A549 (cell line): ENCODE data around the gene GCLC. TPM values are rescaled to one million over a fixed set of nuclear protein-coding genes. Genes with fewer than 3 reads are reported as not detected.

Experiments used
- ATAC-seq, 2 experiments: fragments of 200-7000 bp in 1 of 2; fragments of >200 bp in 1 of 2; cut with Nextera tagmentation in 1 of 2; cut with Tn5 transposase in 1 of 2; 3 replicates each; pipeline versions ENCODE4 v1.8.0 to v1.9.1; 2018 to 2020; ENCODE audit warnings: mild to moderate bottlenecking in 1 of 2, moderate library complexity in 1 of 2
- CTCF ChIA-PET: fragments of 300-600 bp; sonication (Branson Sonifier 250); formaldehyde crosslinking; extraction: SDS; loops from one replicate; lab custom pipeline; 2021; ENCODE audit warnings: antibody characterized with exemption, inconsistent platforms; lab: Yijun Ruan, JAX
- POLR2A ChIA-PET: fragments of 350-600 bp; formaldehyde crosslinking; extraction: SDS; loops from one replicate; lab custom pipeline; 2021; ENCODE audit warnings: antibody characterized with exemption, inconsistent platforms; lab: Yijun Ruan, JAX
- DNase-seq, 2 experiments: peaks; one replicate each; pipeline versions ENCODE4 v3.0.0 to v3.0.0-alpha.2; 2011 to 2016; ENCODE audit warnings: low read depth in 1 of 2, low spot score in 1 of 2
- FAIRE-seq: peaks from 2 replicates; lab custom pipeline; 2011; peaks lifted over from hg19 to GRCh38; lab: Jason Lieb, UNC
- H3K27ac ChIP-seq, 2 experiments: fragments of >200 bp; sonication (Bioruptor Twin); formaldehyde crosslinking; 3 replicates each; pipeline ENCODE4 v1.5.1; 2016 to 2017
- H3K4me1 ChIP-seq: fragments of >200 bp; sonication (Bioruptor Twin); formaldehyde crosslinking; 3 replicates; pipeline ENCODE4 v1.6.1; 2016
- H3K4me2 ChIP-seq: fragments of >200 bp; sonication (Bioruptor Twin); formaldehyde crosslinking; 3 replicates; pipeline ENCODE4 v1.6.1; 2016
- H3K4me3 ChIP-seq: fragments of >200 bp; sonication (Bioruptor Twin); formaldehyde crosslinking; 3 replicates; pipeline ENCODE4 v1.5.1; 2016
- H3K9me3 ChIP-seq: fragments of >200 bp; sonication (Bioruptor Twin); formaldehyde crosslinking; 3 replicates; pipeline ENCODE4 v1.6.1; 2016
- EHF ChIP-seq: fragments of 250-450 bp; sonication (Bioruptor Pico); IDR thresholded peaks from 2 replicates; pipeline ENCODE4 v1.5.0; 2020; ENCODE audit warnings: mild to moderate bottlenecking
- GATA3 ChIP-seq: IDR thresholded peaks from 2 replicates; pipeline ENCODE4 v1.6.1; 2012; ENCODE audit warnings: borderline replicate concordance
- HOXA7 ChIP-seq: fragments of 250-450 bp; sonication (Bioruptor Pico); IDR thresholded peaks from 2 replicates; pipeline ENCODE4 v1.5.0; 2020; ENCODE audit warnings: mild to moderate bottlenecking, moderate library complexity
- HOXB13 ChIP-seq: fragments of 250-450 bp; sonication (Bioruptor Pico); IDR thresholded peaks from 2 replicates; pipeline ENCODE4 v1.5.0; 2020; ENCODE audit warnings: low read depth, mild to moderate bottlenecking, moderate library complexity
- KDM5A ChIP-seq: fragments of 200-600 bp; sonication (generic); IDR thresholded peaks from 2 replicates; pipeline ENCODE4 v1.6.1; 2016; ENCODE audit warnings: antibody characterized with exemption, mild to moderate bottlenecking
- MAFK ChIP-seq: fragments of 450-650 bp; IDR thresholded peaks from 2 replicates; pipeline ENCODE4 v1.6.1; 2014; ENCODE audit not compliant: partially characterized antibody
- NFE2L2 ChIP-seq: fragments of 150-350 bp; conservative IDR thresholded peaks from 2 replicates; pipeline ENCODE4 v1.6.1; 2014; ENCODE audit warnings: low read length
- NPAS2 ChIP-seq: fragments of 250-450 bp; sonication (Bioruptor Pico); IDR thresholded peaks from 2 replicates; pipeline ENCODE4 v1.8.0; 2022; ENCODE audit warnings: mild to moderate bottlenecking, moderate library complexity, borderline replicate concordance
- POLR2A ChIP-seq: IDR thresholded peaks from 2 replicates; pipeline ENCODE4 v1.6.1; 2012; ENCODE audit warnings: mild to moderate bottlenecking, low read length
- POLR2AphosphoS2 ChIP-seq: conservative IDR thresholded peaks from 2 replicates; pipeline ENCODE4 v1.6.1; 2012; ENCODE audit warnings: low read length, improper control_type of control experiment, inconsistent platforms
- RARB ChIP-seq: fragments of 250-450 bp; sonication (Bioruptor Pico); IDR thresholded peaks from 2 replicates; pipeline ENCODE4 v1.8.0; 2021; ENCODE audit warnings: mild to moderate bottlenecking, moderate library complexity
- SMC3 ChIP-seq: fragments of >200 bp; sonication (Bioruptor Twin); formaldehyde crosslinking; IDR thresholded peaks from 3 replicates; pipeline ENCODE4 v1.6.1; 2018; ENCODE audit warnings: inconsistent platforms
- TFCP2L1 ChIP-seq: fragments of 250-450 bp; sonication (Bioruptor Pico); IDR thresholded peaks from 2 replicates; pipeline ENCODE4 v1.5.0; 2021; ENCODE audit warnings: mild to moderate bottlenecking
- ZC3H11A ChIP-seq: fragments of 450-650 bp; IDR thresholded peaks from 2 replicates; pipeline ENCODE4 v1.6.1; 2014; ENCODE audit warnings: antibody characterized with exemption, mild to moderate bottlenecking
- ZSCAN20 ChIP-seq: fragments of 250-450 bp; sonication (Bioruptor Pico); IDR thresholded peaks from 2 replicates; pipeline ENCODE4 v1.8.0; 2022; ENCODE audit warnings: mild to moderate bottlenecking, moderate library complexity
- WGBS: methylation state at CpG from one replicate; pipeline ENCODE4 v1.1.6; 2017; ENCODE audit errors: missing lambda C conversion rate; 5-methylcytosine and 5-hydroxymethylcytosine counted together
- polyA plus RNA-seq, 4 experiments: library from polyadenylated mRNA; depleted of rRNA in 3 of 4; stranded (reverse); fragments of >200 nt; fragmentation: RNase III in 1 of 4; extraction: RNeasy Plus Mini Kit Qiagen cat#74134 plus additional on column Dnase treatment in 1 of 4; gene quantifications; 2 replicates in 3 of 4; 3 replicates in 1 of 4; pipeline ENCODE4 v1.2.3, GENCODE V29; 2011 to 2017
- TF ChIP-seq, protein P1 (sequence below): fragments of >200 bp; sonication (Bioruptor Twin); formaldehyde crosslinking; IDR thresholded peaks from 3 replicates; pipeline ENCODE4 v1.5.1; 2016
- TF ChIP-seq, protein P2 (sequence below): fragments of >200 bp; sonication (Bioruptor Twin); formaldehyde crosslinking; IDR thresholded peaks from 2 replicates; pipeline ENCODE4 v1.6.1; 2016
- TF ChIP-seq, protein P3 (sequence below): IDR thresholded peaks from 2 replicates; pipeline ENCODE4 v1.6.1; 2012

Gene GCLC
- polyA plus RNA-seq, 2 of the 4 experiments (the other 2 are of a cell fraction): 116 to 180 TPM

DNA sequence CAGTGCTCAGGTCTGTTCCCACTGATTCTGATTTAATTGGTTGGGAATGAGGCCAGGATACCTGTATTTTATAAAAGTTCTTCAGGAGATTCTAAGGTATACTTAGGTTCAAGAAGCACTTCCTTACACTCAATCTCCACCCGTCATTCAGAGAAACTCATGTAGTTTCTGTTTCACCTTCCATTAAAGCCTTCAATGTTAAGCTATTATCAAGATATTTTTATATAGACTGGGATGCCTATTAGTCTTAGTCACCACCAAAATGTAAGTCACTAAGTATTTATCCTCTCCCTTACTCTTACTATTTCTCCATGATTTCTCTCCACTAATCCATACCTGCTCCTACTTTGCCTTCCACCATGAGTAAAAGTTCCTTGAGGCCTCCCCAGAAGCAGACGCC lies 38.1 kb upstream of the GCLC start (continued):
- TF ChIP-seq, protein P1, sequence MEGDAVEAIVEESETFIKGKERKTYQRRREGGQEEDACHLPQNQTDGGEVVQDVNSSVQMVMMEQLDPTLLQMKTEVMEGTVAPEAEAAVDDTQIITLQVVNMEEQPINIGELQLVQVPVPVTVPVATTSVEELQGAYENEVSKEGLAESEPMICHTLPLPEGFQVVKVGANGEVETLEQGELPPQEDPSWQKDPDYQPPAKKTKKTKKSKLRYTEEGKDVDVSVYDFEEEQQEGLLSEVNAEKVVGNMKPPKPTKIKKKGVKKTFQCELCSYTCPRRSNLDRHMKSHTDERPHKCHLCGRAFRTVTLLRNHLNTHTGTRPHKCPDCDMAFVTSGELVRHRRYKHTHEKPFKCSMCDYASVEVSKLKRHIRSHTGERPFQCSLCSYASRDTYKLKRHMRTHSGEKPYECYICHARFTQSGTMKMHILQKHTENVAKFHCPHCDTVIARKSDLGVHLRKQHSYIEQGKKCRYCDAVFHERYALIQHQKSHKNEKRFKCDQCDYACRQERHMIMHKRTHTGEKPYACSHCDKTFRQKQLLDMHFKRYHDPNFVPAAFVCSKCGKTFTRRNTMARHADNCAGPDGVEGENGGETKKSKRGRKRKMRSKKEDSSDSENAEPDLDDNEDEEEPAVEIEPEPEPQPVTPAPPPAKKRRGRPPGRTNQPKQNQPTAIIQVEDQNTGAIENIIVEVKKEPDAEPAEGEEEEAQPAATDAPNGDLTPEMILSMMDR: no peak
- TF ChIP-seq, protein P2, sequence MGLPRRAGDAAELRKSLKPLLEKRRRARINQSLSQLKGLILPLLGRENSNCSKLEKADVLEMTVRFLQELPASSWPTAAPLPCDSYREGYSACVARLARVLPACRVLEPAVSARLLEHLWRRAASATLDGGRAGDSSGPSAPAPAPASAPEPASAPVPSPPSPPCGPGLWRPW: no peak
- no peak for TF ChIP-seq GATA3

DNA sequence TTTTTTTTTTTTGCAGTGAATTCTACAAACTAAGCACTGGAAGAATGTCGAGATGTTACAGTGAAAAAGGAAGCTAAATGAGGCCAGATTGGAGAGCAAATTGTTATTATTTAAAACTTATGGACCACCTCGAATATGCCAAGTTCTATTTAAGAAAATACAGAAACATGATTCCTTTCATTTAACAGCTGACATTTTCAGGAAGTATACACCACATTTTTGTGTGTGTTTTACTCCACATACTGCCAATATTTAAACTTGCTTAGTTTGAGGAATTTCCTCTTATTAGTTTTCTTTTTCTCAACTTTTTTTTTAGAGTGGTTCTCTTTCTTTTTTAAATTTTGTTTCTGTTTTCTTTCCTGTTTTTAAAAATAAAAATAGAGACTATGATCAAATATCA lies 37.0 kb upstream of the GCLC start:
- Histone ChIP-seq H3K9me3 (no peaks in the 10 kb centered on the region), H3K4me2 (no peak overlapping the region), H3K27ac (no peak overlapping the region), H3K4me3 (no peak overlapping the region), H3K4me1 (no peaks in the 10 kb centered on the region; the same call in 2 of the 3 replicates)
- DNase-seq (no peak), ATAC-seq (no peak), FAIRE-seq (no peak)
- ChIA-PET CTCF (no interaction called here), POLR2A (no interaction called here)
- TF ChIP-seq MAFK: no peak
- 51% methylated on average over 2 of the region's 2 CpGs for WGBS

DNA sequence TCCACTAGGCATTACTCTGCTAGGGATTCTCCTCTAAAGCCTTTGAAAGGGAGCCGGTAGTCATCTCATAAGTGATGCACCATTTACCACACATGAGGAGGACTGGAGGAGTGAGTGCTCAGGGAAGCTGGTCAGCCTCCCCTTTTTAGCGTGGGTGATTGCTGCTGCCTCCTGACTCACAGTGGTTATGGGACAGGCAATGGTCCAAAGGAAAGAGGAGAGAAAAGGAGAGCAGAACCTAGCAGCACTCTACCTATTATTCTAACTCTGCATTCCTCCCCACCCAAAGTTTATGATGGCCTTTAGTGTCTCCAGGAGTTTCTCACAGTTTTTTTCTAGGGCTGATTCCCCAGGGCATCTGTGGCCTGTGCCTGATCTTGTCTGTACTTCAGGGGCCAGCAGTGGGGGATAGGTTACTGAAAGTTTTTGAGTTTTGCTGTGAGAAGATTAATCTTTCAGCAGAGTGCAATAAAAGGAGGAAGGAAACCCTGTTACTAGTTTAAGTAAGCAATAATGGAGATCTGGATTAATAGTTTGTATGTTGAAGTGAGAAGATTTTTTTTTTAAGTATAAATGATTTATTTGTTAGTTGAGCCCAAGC lies 36.4 kb upstream of the GCLC start:
- H3K4me3 ChIP-seq: no peak overlapping the region
- H3K4me2 ChIP-seq: no peak overlapping the region
- 88% methylated on average over 2 of the region's 2 CpGs for WGBS
- ChIA-PET CTCF (no interaction called here), POLR2A (no interaction called here)
- DNase-seq (no peak), FAIRE-seq (no peak), ATAC-seq (no peak)
- no peak for TF ChIP-seq SMC3
- no peak for TF ChIP-seq ZSCAN20 (CRISPR knock-in tag)
- no peak for TF ChIP-seq NPAS2 (CRISPR knock-in tag)
- TF ChIP-seq TFCP2L1 (CRISPR knock-in tag): no peak
- no peaks in the 10 kb centered on the region for H3K9me3 ChIP-seq
- peak overlapping the region in 1 of 2 experiments; percentile 14; a peak in 1 of 6 replicates for H3K27ac ChIP-seq
- H3K4me1 ChIP-seq: no peaks in the 10 kb centered on the region; the same call in 2 of the 3 replicates

DNA sequence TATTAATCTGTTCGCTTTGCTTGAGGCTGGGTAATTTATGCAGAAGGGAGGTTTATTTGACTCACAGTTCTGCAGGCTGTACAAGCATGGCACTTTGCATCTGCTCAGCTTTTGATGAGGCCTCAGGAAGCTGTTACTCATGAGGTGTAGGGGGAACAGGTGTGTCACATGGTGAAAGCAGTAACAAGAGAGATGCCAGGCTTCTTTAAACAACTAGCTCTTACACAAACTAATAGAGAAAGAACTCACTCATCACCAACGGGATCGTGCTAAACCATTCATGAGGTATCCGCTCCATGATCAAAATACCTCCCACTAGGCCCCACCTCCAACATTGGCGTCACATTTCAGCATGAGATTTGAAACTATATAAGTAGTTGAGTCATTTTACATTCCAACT lies 34.4 kb upstream of the GCLC start:
- CTCF ChIA-PET: no interaction called here
- POLR2A ChIA-PET: no interaction called here
- WGBS: 90% methylated on average over 5 of the region's 5 CpGs
- DNase-seq (no peak), FAIRE-seq (no peak), ATAC-seq (no peak)
- H3K9me3 ChIP-seq: no peaks in the 10 kb centered on the region
- H3K4me1 ChIP-seq: no peaks in the 10 kb centered on the region; the same call in 2 of the 3 replicates
- TF ChIP-seq HOXB13 (no peak), EHF (CRISPR knock-in tag) (no peak), ZC3H11A (no peak)
- H3K4me3 ChIP-seq: no peak overlapping the region
- no peak overlapping the region for H3K4me2 ChIP-seq
- no peak overlapping the region for H3K27ac ChIP-seq

DNA sequence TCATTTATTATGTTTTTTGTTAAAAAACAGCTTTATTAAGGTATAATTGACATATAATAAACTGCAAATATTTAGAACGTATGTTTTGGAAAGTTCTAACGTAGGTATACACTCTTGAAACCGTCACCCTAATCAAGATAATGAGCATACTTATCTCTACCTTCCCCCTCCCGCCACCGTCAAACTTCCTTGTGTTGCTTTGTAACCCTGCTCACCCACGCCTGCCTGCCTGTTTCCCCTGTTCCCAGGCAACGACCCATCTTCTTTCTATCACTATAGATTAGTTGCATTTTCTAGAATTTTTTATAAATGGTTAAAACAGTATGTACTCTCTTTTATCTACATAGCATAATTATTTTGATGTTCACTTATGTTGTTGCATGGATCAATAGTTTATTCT lies 33.5 kb upstream of the GCLC start:
- Histone ChIP-seq H3K4me1 (no peaks in the 10 kb centered on the region; the same call in 2 of the 3 replicates), H3K4me2 (no peak overlapping the region), H3K4me3 (no peak overlapping the region), H3K27ac (no peak overlapping the region), H3K9me3 (no peaks in the 10 kb centered on the region)
- ChIA-PET CTCF (no interaction called here), POLR2A (no interaction called here)
- 87% methylated on average over 7 of the region's 7 CpGs for WGBS
- FAIRE-seq (no peak), DNase-seq (no peak), ATAC-seq (no peak)
- no peak for TF ChIP-seq NFE2L2
- no peak for TF ChIP-seq HOXB13
- TF ChIP-seq, protein P3, sequence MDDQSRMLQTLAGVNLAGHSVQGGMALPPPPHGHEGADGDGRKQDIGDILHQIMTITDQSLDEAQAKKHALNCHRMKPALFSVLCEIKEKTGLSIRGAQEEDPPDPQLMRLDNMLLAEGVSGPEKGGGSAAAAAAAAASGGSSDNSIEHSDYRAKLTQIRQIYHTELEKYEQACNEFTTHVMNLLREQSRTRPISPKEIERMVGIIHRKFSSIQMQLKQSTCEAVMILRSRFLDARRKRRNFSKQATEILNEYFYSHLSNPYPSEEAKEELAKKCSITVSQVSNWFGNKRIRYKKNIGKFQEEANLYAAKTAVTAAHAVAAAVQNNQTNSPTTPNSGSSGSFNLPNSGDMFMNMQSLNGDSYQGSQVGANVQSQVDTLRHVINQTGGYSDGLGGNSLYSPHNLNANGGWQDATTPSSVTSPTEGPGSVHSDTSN: no peak
- TF ChIP-seq POLR2A: no peak
- TF ChIP-seq HOXA7 (CRISPR knock-in tag): no peak
- TF ChIP-seq POLR2AphosphoS2: no peak
- TF ChIP-seq KDM5A: no peak
- no peak for TF ChIP-seq RARB (CRISPR knock-in tag)
